Endodermal cell (in vitro differentiated cells): ENCODE results near the gene FARP1. TPM values are rescaled to one million over a fixed set of nuclear protein-coding genes. Genes with fewer than 3 reads are reported as not detected.

ENCODE experiments used
- DNase-seq: peaks from one replicate; pipeline ENCODE4 v3.0.0-alpha.2; 2017
- H3K27ac ChIP-seq: 2 replicates; pipeline ENCODE4 v1.5.1; 2013; ENCODE audit warnings: mild to moderate bottlenecking, low read depth, low read length, moderate library complexity
- H3K27me3 ChIP-seq: 2 replicates; pipeline ENCODE4 v1.6.1; 2013; ENCODE audit warnings: mild to moderate bottlenecking, low read length, moderate library complexity; ENCODE audit not compliant: insufficient read depth, control insufficient read depth, poor library complexity, severe bottlenecking
- H3K36me3 ChIP-seq: 2 replicates; pipeline ENCODE4 v1.7.0; 2013; ENCODE audit warnings: mild to moderate bottlenecking, low read length, moderate library complexity; ENCODE audit not compliant: control insufficient read depth, insufficient read depth
- H3K4me1 ChIP-seq: one replicate; pipeline ENCODE4 v1.7.0; 2013; ENCODE audit warnings: low read length; ENCODE audit not compliant: control insufficient read depth, insufficient read depth
- H3K4me3 ChIP-seq: 2 replicates; pipeline ENCODE4 v1.5.1; 2013; ENCODE audit warnings: mild to moderate bottlenecking, low read length, moderate library complexity
- H3K9ac ChIP-seq: 2 replicates; pipeline ENCODE4 v1.6.1; 2013; ENCODE audit warnings: mild to moderate bottlenecking, low read length, moderate library complexity; ENCODE audit not compliant: poor library complexity, severe bottlenecking; ENCODE audit errors: extremely low read depth
- H3K9me3 ChIP-seq: 2 replicates; pipeline ENCODE4 v1.6.1; 2013; ENCODE audit warnings: mild to moderate bottlenecking, low read length, moderate library complexity; ENCODE audit not compliant: control insufficient read depth
- H3K27ac Mint-ChIP-seq: 2 replicates; pipeline ENCODE4 v1.8.0; 2020; ENCODE audit warnings: mixed read lengths
- H3K27me3 Mint-ChIP-seq: 2 replicates; pipeline ENCODE4 v1.8.0; 2021; ENCODE audit warnings: mild to moderate bottlenecking, mixed read lengths; ENCODE audit not compliant: insufficient read depth
- H3K36me3 Mint-ChIP-seq: 2 replicates; pipeline ENCODE4 v1.8.0; 2020; ENCODE audit warnings: low read depth, mixed read lengths
- H3K4me1 Mint-ChIP-seq: 2 replicates; pipeline ENCODE4 v1.8.0; 2020; ENCODE audit warnings: mixed read lengths
- H3K4me3 Mint-ChIP-seq: 2 replicates; pipeline ENCODE4 v1.8.0; 2020; ENCODE audit warnings: mild to moderate bottlenecking, moderate library complexity, mixed read lengths
- H3K9me3 Mint-ChIP-seq: 2 replicates; pipeline ENCODE4 v1.8.0; 2020; ENCODE audit warnings: mild to moderate bottlenecking, mixed read lengths
- CTCF ChIP-seq: fragments of 200-600 bp; sonication (generic); conservative IDR thresholded peaks from 2 replicates; pipeline ENCODE4 v1.5.0; 2021; ENCODE audit warnings: antibody characterized with exemption, mild to moderate bottlenecking
- WGBS, 2 experiments: methylation state at CpG; one replicate each; pipeline versions ENCODE4 v1.1.5 to v1.1.7; 2013; ENCODE audit warnings: missing lambda C conversion rate in 2 of 2, mixed read lengths in 1 of 2; ENCODE audit not compliant: insufficient coverage in 1 of 2, insufficient read length in 1 of 2; 5-methylcytosine and 5-hydroxymethylcytosine counted together
- total RNA-seq, 2 donors: library from RNA; stranded (reverse); fragmentation: NEBNext Ultra II Directional in 1 of 2; extraction: Animal tissue kit (Norgen Biotek cat#: 25700) in 1 of 2; gene quantifications; 2 replicates in 1 of 2; 3 replicates in 1 of 2; pipeline ENCODE4 v1.2.1, GENCODE V29; 2021

The FARP1 gene
- total RNA-seq, 2 donors from 2014 or later, result 237 to 319 TPM

- H3K9me3 Mint-ChIP-seq, result no peaks in the 10 kb centered on the region
- WGBS, 2 experiments, result 93 to 100% methylated on average over 2 of the region's 2 CpGs
- H3K4me3 ChIP-seq, result no peak overlapping the region
- no peak overlapping the region for H3K9ac ChIP-seq
- peaks cover 4% of the 10 kb centered on the region for H3K36me3 ChIP-seq
- no peak overlapping the region for H3K4me3 Mint-ChIP-seq
- no peak for TF ChIP-seq CTCF
- H3K9me3 ChIP-seq, result no peaks in the 10 kb centered on the region
- H3K27ac ChIP-seq, result peak overlapping the region; percentile 30
- peaks cover 68% of the 10 kb centered on the region for H3K4me1 Mint-ChIP-seq
- H3K4me1 ChIP-seq, result peaks cover 38% of the 10 kb centered on the region
- no peaks in the 10 kb centered on the region for H3K27me3 Mint-ChIP-seq
- no peaks in the 10 kb centered on the region for H3K27me3 ChIP-seq
- no peak overlapping the region for H3K27ac Mint-ChIP-seq
- DNase-seq, result no peak
- peaks cover 6% of the 10 kb centered on the region for H3K36me3 Mint-ChIP-seq
Measured at GRCh38 chr13:98275681-98276171, 132.8 kb downstream of the FARP1 start.

DNA sequence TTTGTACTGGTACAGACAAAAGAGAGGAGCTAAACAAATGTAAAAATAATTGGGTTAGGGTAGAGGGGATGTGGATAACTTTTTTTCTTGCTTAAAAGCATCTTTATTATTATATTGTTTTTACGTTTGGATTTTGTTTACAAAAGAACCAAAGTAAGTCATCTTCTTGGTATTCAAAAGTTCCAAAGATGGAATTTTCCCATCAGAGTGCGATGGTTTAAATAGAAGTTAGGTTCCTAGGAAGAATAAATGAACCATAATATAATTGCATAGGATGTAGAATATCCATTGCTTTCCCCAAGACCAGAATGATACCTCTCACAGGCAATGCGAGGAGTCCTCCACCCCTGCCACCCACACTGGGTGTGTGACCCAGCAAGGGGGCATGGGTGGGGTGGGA, 133.6 kb downstream of the FARP1 start:
- no peak overlapping the region for H3K4me3 ChIP-seq
- no peak overlapping the region for H3K4me3 Mint-ChIP-seq
- peak overlapping the region; percentile 30 for H3K27ac ChIP-seq
- no peaks in the 10 kb centered on the region for H3K27me3 ChIP-seq
- H3K27ac Mint-ChIP-seq, result no peak overlapping the region
- H3K4me1 ChIP-seq, result peaks cover 35% of the 10 kb centered on the region
- no peaks in the 10 kb centered on the region for H3K27me3 Mint-ChIP-seq
- H3K9ac ChIP-seq, result no peak overlapping the region
- WGBS, 2 experiments, result 100% methylated on average over 1 to 2 of the region's 3 CpGs
- no peak for TF ChIP-seq CTCF
- H3K9me3 Mint-ChIP-seq, result no peaks in the 10 kb centered on the region
- H3K9me3 ChIP-seq, result no peaks in the 10 kb centered on the region
- no peaks in the 10 kb centered on the region for H3K36me3 ChIP-seq
- H3K36me3 Mint-ChIP-seq, result peaks cover under 1% of the 10 kb centered on the region
- DNase-seq, result no peak
- peaks cover 62% of the 10 kb centered on the region for H3K4me1 Mint-ChIP-seq

DNA sequence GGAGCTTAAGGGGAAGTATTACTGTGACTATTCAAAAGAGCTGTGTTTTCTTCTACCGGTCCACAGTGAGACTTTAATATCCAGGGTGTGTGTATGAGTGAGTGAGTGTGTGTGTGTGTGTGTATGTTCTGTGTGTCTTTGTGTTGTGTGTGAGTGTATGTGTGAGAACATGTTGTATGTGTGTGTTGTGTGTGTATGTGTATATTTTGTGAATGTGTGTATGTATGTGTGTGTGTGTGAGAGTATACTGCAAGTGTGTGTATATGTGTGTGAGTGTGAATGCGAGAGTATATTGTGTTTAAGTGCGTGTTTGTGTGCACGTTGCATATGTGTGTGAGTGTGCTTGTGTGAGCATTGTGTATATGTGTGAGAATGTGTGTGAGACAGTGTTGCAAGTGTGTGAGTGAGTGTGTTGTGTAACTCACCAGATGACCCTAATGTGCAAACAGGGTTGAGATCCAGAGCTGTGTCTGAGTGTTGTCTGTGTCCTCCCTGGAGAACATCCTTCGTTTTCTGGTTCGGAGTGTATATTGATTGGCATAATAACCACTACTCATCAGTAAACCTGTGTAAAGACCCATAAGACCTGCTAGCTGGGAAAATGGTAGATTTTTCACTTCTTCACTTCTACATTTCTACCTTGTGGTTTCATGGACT, 135.3 kb downstream of the FARP1 start:
- Mint-ChIP-seq H3K36me3 (no peaks in the 10 kb centered on the region), H3K27ac (peak overlapping the region; percentile 4), H3K4me1 (peaks cover 51% of the 10 kb centered on the region), H3K9me3 (no peaks in the 10 kb centered on the region), H3K4me3 (no peak overlapping the region), H3K27me3 (no peaks in the 10 kb centered on the region)
- H3K27me3 ChIP-seq, result no peaks in the 10 kb centered on the region
- H3K9me3 ChIP-seq, result no peaks in the 10 kb centered on the region
- 93% methylated on average over 6 of the region's 6 CpGs for WGBS, 2 experiments
- DNase-seq, result no peak
- no peak overlapping the region for H3K27ac ChIP-seq
- H3K4me1 ChIP-seq, result peaks cover 42% of the 10 kb centered on the region
- peaks cover 3% of the 10 kb centered on the region for H3K36me3 ChIP-seq
- H3K4me3 ChIP-seq, result no peak overlapping the region
- TF ChIP-seq CTCF, result no peak
- H3K9ac ChIP-seq, result no peak overlapping the region
